ENCODE data around the gene SUN1.
"Not testable (repeated sequence)": the region's sequence is repeated elsewhere in the genome, so short reads cannot be mapped to it uniquely, and the experiment has no call there.

SUN1 gene

DNA sequence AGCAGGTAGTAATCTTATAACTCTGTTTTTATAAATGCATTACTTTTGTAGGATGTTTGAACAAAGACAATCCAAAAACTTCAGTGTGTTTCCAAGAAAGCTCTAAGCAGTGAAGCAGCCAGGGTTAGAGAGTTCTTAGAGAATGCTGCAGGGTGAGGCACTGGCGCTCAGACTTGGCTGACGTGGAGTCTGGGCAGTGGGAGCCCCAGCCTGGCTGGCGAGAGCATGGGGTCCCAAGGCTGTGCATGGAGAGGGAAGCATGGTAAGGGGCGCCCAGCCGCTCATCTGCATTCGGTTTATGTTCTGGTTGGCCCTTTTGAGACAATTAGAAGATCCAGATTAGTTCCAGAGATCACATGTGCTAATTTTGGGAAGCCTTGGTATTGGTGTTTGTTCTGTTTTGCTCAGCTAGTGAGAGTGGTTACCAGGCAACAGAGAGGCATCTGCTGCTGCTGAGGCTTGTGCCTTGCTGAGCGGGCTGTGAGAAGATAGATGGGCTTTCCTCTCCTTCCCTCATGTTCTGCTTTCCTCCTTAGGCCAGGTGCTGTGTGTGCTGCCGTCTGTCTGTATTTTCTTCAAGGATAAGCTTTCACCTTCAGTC, 10.3 kb downstream of the SUN1 start:
- no peak for TF ChIP-seq CTCF (conservative IDR thresholded peaks at IDR 0.05; ENCODE audit: low read length)
- no peak overlapping the region for H3K4me3 ChIP-seq (ENCODE audit: low read length)
- DNase-seq (ENCODE audit: low read depth) = peak; percentile 32

DNA sequence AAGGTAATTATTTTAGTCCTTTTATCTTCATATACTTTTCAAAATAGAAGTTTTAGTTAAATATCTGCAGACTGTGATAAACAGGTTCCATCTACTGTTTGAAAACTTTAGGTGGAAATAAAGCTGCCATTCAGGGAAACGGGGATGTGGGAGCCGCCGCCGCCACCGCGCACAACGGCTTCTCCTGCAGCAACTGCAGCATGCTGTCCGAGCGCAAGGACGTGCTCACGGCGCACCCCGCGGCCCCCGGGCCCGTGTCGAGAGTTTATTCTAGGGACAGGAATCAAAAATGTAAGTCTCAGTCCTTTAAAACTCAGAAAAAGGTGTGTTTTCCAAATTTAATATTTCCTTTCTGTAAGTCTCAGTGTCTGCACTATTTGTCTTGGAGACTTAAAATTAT, 11.0 kb downstream of the SUN1 start:
- no peak for DNase-seq (ENCODE audit: low read depth)
- TF ChIP-seq CTCF (conservative IDR thresholded peaks at IDR 0.05; ENCODE audit: low read length) = no peak

GRCh38 chr7:844043-844442, 11.8 kb downstream of the SUN1 start:
- TF ChIP-seq CTCF (conservative IDR thresholded peaks at IDR 0.05; ENCODE audit: low read length) = no peak

More for the DNA sequence above, 11.0 kb downstream of the SUN1 start:
- no peak overlapping the region for H3K4me3 ChIP-seq (ENCODE audit: low read length)

DNA sequence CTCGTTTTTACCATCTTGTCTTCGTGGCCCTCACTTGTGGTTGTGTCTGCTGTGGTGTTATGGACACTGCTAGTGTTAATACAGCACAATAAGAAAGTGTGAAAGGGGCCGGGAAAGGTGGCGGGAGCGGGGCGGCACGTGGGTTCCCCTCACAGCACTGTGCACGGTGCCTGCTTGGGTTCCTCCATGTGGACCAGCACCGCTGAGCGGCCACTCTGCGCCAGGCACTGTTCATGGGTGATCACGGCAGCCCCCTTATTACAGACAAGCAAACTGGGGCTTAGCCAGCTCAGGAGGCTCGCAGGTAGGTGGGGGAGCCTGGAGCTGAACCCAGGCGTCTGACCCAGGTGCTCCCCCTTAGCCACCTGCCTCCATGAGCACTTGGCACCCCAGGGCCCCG, 12.2 kb downstream of the SUN1 start:
- TF ChIP-seq CTCF (conservative IDR thresholded peaks at IDR 0.05; ENCODE audit: low read length) = no peak
- H3K4me3 ChIP-seq (ENCODE audit: low read length) = no peak overlapping the region
- DNase-seq (ENCODE audit: low read depth) = no peak

More at GRCh38 chr7:844043-844442, 11.8 kb downstream of the SUN1 start:
- DNase-seq (ENCODE audit: low read depth) = no peak
- no peak overlapping the region for H3K4me3 ChIP-seq (ENCODE audit: low read length)

GRCh38 chr7:845091-845490, 12.8 kb downstream of the SUN1 start:
- DNase-seq (ENCODE audit: low read depth) = no peak
- no peak for TF ChIP-seq CTCF (conservative IDR thresholded peaks at IDR 0.05; ENCODE audit: low read length)
- H3K4me3 ChIP-seq (ENCODE audit: low read length) = no peak overlapping the region

DNA sequence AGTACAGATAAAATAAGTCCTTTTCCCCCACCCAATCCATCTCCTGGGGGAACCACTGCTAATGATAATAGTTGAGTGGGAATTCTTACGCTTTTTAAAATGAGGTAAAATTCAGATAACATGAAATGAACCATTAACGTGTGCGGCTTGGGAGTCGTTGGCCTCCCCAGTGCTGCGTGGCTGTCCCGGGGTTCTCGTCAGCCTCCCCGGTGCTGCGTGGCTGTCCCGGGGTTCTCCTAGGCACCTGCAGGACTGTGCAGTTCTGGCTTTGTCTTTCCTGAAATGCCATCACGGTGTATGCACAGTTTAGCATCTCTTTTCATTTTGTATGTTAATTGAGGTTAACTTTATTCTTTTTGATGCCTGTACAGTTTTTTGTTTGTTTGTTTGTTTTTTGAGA, 13.5 kb downstream of the SUN1 start:
- no peak overlapping the region for H3K4me3 ChIP-seq (ENCODE audit: low read length)
- DNase-seq (ENCODE audit: low read depth) = no peak

DNA sequence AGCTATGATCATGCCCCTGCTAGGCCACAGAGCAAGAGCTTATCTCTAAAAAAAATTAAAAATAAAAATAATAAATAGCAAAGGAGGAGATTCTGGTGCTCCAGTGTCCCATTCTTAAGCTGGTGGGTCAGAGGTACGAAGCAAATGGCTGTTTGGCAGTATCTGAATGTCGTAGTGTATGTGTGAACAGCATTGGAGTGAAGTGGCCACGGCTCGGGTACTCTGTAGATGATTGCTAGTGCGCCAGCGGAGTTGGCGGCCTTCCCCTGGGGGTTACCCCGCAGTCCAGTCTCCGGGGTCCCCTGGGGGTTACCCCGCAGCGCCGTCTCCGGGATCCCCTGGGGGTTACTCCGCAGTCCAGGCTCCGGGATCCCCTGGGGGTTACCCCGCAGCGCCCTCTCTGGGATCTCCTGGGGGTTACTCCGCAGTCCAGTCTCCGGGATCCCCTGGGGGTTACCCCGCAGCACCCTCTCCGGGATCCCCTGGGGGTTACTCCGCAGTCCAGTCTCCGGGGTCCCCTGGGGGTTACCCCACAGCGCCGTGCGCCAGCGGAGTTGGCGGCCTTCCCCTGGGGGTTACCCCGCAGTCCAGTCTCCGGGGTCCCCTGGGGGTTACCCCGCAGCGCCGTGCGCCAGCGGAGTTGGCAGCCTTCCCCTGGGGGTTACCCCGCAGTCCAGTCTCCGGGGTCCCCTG, 14.8 kb downstream of the SUN1 start:
- not testable (repeated sequence) for H3K4me3 ChIP-seq (ENCODE audit: low read length); DNase-seq (ENCODE audit: low read depth)

More for the DNA sequence above, 13.5 kb downstream of the SUN1 start:
- TF ChIP-seq CTCF (conservative IDR thresholded peaks at IDR 0.05; ENCODE audit: low read length) = no peak

GRCh38 chr7:847728-848127, 15.5 kb downstream of the SUN1 start:
- not testable (repeated sequence) for DNase-seq (ENCODE audit: low read depth); H3K4me3 ChIP-seq (ENCODE audit: low read length)

Measured in AG10803 (cell line).